Measurements from ENCODE around the gene SPRR4. TPM values are rescaled to one million over a fixed set of nuclear protein-coding genes. Genes with fewer than 3 reads are reported as not detected.

The SPRR4 gene
- total and polyA plus RNA-seq, 12 donors: not detected

GRCh38 chr1:152959801-152960451 lies 10.5 kb upstream of the SPRR4 start:
- no peak for DNase-seq
- H3K27me3 ChIP-seq: no peaks in the 10 kb centered on the region
- WGBS, 2 donors: 89 to 95% methylated on average over 10 of the region's 10 CpGs
- H3K4me3 ChIP-seq: no peak overlapping the region
- no peaks in the 10 kb centered on the region for H3K4me1 ChIP-seq
- intact Hi-C loops (cut with DNase I): no loop called here
- no peaks in the 10 kb centered on the region for H3K36me3 ChIP-seq
- TF ChIP-seq, protein P1, sequence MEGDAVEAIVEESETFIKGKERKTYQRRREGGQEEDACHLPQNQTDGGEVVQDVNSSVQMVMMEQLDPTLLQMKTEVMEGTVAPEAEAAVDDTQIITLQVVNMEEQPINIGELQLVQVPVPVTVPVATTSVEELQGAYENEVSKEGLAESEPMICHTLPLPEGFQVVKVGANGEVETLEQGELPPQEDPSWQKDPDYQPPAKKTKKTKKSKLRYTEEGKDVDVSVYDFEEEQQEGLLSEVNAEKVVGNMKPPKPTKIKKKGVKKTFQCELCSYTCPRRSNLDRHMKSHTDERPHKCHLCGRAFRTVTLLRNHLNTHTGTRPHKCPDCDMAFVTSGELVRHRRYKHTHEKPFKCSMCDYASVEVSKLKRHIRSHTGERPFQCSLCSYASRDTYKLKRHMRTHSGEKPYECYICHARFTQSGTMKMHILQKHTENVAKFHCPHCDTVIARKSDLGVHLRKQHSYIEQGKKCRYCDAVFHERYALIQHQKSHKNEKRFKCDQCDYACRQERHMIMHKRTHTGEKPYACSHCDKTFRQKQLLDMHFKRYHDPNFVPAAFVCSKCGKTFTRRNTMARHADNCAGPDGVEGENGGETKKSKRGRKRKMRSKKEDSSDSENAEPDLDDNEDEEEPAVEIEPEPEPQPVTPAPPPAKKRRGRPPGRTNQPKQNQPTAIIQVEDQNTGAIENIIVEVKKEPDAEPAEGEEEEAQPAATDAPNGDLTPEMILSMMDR (IDR thresholded peaks at IDR 0.05): no peak
- no peak for ATAC-seq
- peaks cover 0 to 2% (median 0%) of the 10 kb centered on the region in 11 donors for H3K9me3 ChIP-seq
- no peak overlapping the region for H3K27ac ChIP-seq

DNA sequence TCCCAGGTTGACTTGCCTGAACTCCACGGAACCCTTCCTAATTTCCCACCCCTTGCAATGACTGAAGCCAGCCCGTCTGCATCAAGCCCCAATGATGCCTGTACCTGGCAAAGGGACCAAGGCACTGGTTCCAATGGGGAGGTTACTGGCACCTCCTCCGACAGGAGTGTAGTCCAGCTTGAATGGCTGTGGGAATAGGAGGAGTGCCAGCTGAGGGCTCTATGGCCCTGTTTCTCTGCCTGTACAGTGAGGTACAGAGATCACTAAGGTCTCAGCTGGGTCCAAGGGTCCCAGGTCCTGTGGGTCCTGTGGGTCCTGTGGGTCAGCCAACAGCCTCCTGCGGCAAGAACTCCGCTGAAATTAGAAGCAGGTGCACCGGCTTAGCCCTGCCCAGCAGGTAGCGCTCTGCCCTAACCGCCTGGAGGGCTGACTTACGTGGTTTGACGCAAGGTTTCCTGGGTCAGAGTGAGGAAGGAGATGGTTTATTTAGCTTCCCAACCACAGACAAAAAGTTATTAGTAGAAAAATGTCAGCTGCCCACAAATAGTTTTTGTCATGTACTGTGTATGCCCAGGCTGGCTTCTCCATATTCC lies 9.9 kb upstream of the SPRR4 start:
- no peaks in the 10 kb centered on the region for H3K36me3 ChIP-seq
- H3K27ac ChIP-seq: no peak overlapping the region
- H3K27me3 ChIP-seq: peaks cover 0 to 3% (median 0%) of the 10 kb centered on the region in 7 donors
- H3K4me1 ChIP-seq: no peaks in the 10 kb centered on the region
- TF ChIP-seq, protein P1 (IDR thresholded peaks at IDR 0.05): no peak
- intact Hi-C loops (cut with DNase I): no loop called here
- H3K9me3 ChIP-seq: peaks cover 0 to 2% (median 0%) of the 10 kb centered on the region in 11 donors
- 58 to 63% methylated on average over 10 of the region's 10 CpGs for WGBS, 2 donors
- H3K4me3 ChIP-seq: no peak overlapping the region
- ATAC-seq (no peak), DNase-seq (no peak)

DNA sequence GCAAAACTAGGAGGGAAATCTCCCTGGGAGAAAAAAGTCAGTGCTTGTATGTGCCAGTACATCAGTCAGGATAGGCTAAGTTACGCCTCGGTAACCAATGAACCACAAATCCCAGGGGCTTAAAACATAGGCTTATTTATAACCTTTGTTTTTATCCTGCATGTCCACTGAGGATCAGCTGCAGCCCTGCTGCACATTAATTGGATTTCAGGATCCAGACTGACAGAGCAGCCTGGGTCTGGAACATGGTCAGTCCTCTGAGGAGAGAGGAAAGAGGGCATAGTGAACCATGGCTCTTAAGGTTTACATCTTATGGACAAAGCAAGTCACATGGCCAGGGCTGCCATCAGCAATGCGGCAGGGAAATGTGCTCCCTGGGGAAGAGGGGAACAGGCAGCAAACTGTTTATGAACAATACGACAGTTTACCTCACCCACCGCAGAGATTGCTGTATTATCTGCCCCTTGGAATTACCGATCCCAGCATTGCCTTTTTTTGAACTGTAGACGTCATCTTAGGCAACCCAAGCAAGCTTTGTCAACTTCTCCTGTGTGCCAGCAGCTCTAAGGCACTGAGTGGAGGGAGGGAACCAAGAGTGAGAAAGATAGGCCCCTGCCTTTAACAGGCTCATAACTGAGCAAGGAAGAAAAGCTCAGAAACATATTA lies 9.1 kb upstream of the SPRR4 start:
- Histone ChIP-seq H3K27ac (no peak overlapping the region), H3K27me3 (peaks cover 0 to 4% (median 0%) of the 10 kb centered on the region in 7 donors), H3K36me3 (no peaks in the 10 kb centered on the region), H3K4me1 (no peaks in the 10 kb centered on the region), H3K4me3 (no peak overlapping the region), H3K9me3 (peaks cover 0 to 2% (median 0%) of the 10 kb centered on the region in 11 donors)
- DNase-seq (no peak), ATAC-seq (no peak)
- intact Hi-C loops (cut with DNase I): no loop called here
- TF ChIP-seq, protein P1 (IDR thresholded peaks at IDR 0.05): no peak
- WGBS, 2 donors: 74 to 77% methylated on average over 7 of the region's 7 CpGs

- H3K27me3 ChIP-seq: peaks cover 0 to 7% (median 3%) of the 10 kb centered on the region in 7 donors
- TF ChIP-seq, protein P1 (IDR thresholded peaks at IDR 0.05): no peak
- no peaks in the 10 kb centered on the region for H3K4me1 ChIP-seq
- H3K27ac ChIP-seq: no peak overlapping the region
- H3K9me3 ChIP-seq: peaks cover 0 to 2% (median 0%) of the 10 kb centered on the region in 11 donors
- intact Hi-C loops (cut with DNase I): no loop called here
- no peak overlapping the region for H3K4me3 ChIP-seq
- DNase-seq (no peak), ATAC-seq (no peak)
- 67 to 74% methylated on average over 2 of the region's 2 CpGs for WGBS, 2 donors
- no peaks in the 10 kb centered on the region for H3K36me3 ChIP-seq
Observed at GRCh38 chr1:152962876-152963415, 7.5 kb upstream of the SPRR4 start.

Data from heart right ventricle (tissue), 16 donors.